ENCODE data around the gene FCRL3.

- TF ChIP-seq CTCF (IDR thresholded peaks at IDR 0.05) (no peak), POLR2A (IDR thresholded peaks at IDR 0.05) (no peak)
These were observed 15.2 kb upstream of the FCRL3 start for GRCh38 chr1:157715736-157716135.

Measured in thyroid gland (tissue), 4 donors.